ENCODE results near the gene CCR6. TPM values are rescaled to one million over a fixed set of nuclear protein-coding genes. Genes with fewer than 3 reads are reported as not detected.

The CCR6 gene
- total RNA-seq, 2 experiments from 2014 or later: 0.10 to 0.35 TPM

- TF ChIP-seq CTCF (conservative IDR thresholded peaks at IDR 0.05; ENCODE audit: low read length) (no peak), EZH2phosphoT487 (IDR thresholded peaks at IDR 0.05; ENCODE audit: borderline replicate concordance, low read depth, low read length) (no peak)
- Histone ChIP-seq H3K4me3 (ENCODE audit: low read depth, low read length, poor library complexity, severe bottlenecking) (no peak overlapping the region), H3K36me3 (ENCODE audit: insufficient read depth, low read length) (no peaks in the 10 kb centered on the region), H3K4me1 (ENCODE audit: insufficient read depth, low read length, poor library complexity, severe bottlenecking) (peaks cover 9% of the 10 kb centered on the region), H4K20me1 (ENCODE audit: insufficient read depth, low read length) (no peaks in the 10 kb centered on the region), H3K79me2 (ENCODE audit: insufficient read depth, low read depth, low read length) (no peaks in the 10 kb centered on the region), H3K9me3 (ENCODE audit: low read length) (no peaks in the 10 kb centered on the region), H3K9me2 (ENCODE audit: insufficient read depth, low read length) (no peaks in the 10 kb centered on the region), H3K27ac (ENCODE audit: low read depth, low read length, poor library complexity, severe bottlenecking) (no peak overlapping the region), H2AFZ (ENCODE audit: low read length) (no peak overlapping the region), H3K4me2 (ENCODE audit: low read length) (no peak overlapping the region)
- no TSS peak for BruUV-seq (replicated peaks)
- ChIA-PET CTCF (ENCODE audit: unreplicated experiment) (no interaction called here), POLR2A (no interaction called here)
- DNase-seq (ENCODE audit: low spot score): no peak
- intact Hi-C loops (cut with micrococcal nuclease; ENCODE audit: unreplicated experiment): no loop called here
Measured at GRCh38 chr6:167161851-167162467, 39.1 kb downstream of the CCR6 start.

GRCh38 chr6:167162591-167162990, 39.7 kb downstream of the CCR6 start:
- intact Hi-C loops (cut with micrococcal nuclease; ENCODE audit: unreplicated experiment): no loop called here
- POLR2A ChIA-PET: interaction anchor here (0.6 to 2.5 kb wide), 2 partner anchors 11 to 33 kb away, joined by 3 to 8 read pairs; no protein-coding TSS in a partner anchor
- BruUV-seq (replicated peaks): no TSS peak
- H3K4me3 ChIP-seq (ENCODE audit: low read depth, low read length, poor library complexity, severe bottlenecking): no peak overlapping the region
- no peak for TF ChIP-seq CTCF (conservative IDR thresholded peaks at IDR 0.05; ENCODE audit: low read length)
- no peak for TF ChIP-seq EZH2phosphoT487 (IDR thresholded peaks at IDR 0.05; ENCODE audit: borderline replicate concordance, low read depth, low read length)
- H3K9me2 ChIP-seq (ENCODE audit: insufficient read depth, low read length): no peaks in the 10 kb centered on the region
- H2AFZ ChIP-seq (ENCODE audit: low read length): no peak overlapping the region
- no peaks in the 10 kb centered on the region for H3K79me2 ChIP-seq (ENCODE audit: insufficient read depth, low read depth, low read length)
- no peaks in the 10 kb centered on the region for H3K9me3 ChIP-seq (ENCODE audit: low read length)
- H3K4me1 ChIP-seq (ENCODE audit: insufficient read depth, low read length, poor library complexity, severe bottlenecking): peaks cover 7% of the 10 kb centered on the region
- H4K20me1 ChIP-seq (ENCODE audit: insufficient read depth, low read length): no peaks in the 10 kb centered on the region
- DNase-seq (ENCODE audit: low spot score): no peak
- H3K4me2 ChIP-seq (ENCODE audit: low read length): no peak overlapping the region
- CTCF ChIA-PET (ENCODE audit: unreplicated experiment): no interaction called here
- H3K27ac ChIP-seq (ENCODE audit: low read depth, low read length, poor library complexity, severe bottlenecking): no peak overlapping the region
- H3K36me3 ChIP-seq (ENCODE audit: insufficient read depth, low read length): no peaks in the 10 kb centered on the region

GRCh38 chr6:167163476-167164011, 40.6 kb downstream of the CCR6 start:
- H2AFZ ChIP-seq (ENCODE audit: low read length): no peak overlapping the region
- H3K27ac ChIP-seq (ENCODE audit: low read depth, low read length, poor library complexity, severe bottlenecking): no peak overlapping the region
- no peaks in the 10 kb centered on the region for H4K20me1 ChIP-seq (ENCODE audit: insufficient read depth, low read length)
- ChIA-PET CTCF (ENCODE audit: unreplicated experiment) (no interaction called here), POLR2A (interaction anchor here (0.5 to 2.5 kb wide), 3 partner anchors 10 to 337 kb away, joined by 3 to 8 read pairs (median 5); no protein-coding TSS in a partner anchor)
- no peaks in the 10 kb centered on the region for H3K36me3 ChIP-seq (ENCODE audit: insufficient read depth, low read length)
- H3K79me2 ChIP-seq (ENCODE audit: insufficient read depth, low read depth, low read length): no peaks in the 10 kb centered on the region
- TF ChIP-seq CTCF (conservative IDR thresholded peaks at IDR 0.05; ENCODE audit: low read length) (no peak), EZH2phosphoT487 (IDR thresholded peaks at IDR 0.05; ENCODE audit: borderline replicate concordance, low read depth, low read length) (no peak)
- no peaks in the 10 kb centered on the region for H3K9me3 ChIP-seq (ENCODE audit: low read length)
- H3K4me1 ChIP-seq (ENCODE audit: insufficient read depth, low read length, poor library complexity, severe bottlenecking): no peaks in the 10 kb centered on the region
- no TSS peak for BruUV-seq (replicated peaks)
- no peaks in the 10 kb centered on the region for H3K9me2 ChIP-seq (ENCODE audit: insufficient read depth, low read length)
- H3K4me2 ChIP-seq (ENCODE audit: low read length): no peak overlapping the region
- no peak for DNase-seq (ENCODE audit: low spot score)
- H3K4me3 ChIP-seq (ENCODE audit: low read depth, low read length, poor library complexity, severe bottlenecking): no peak overlapping the region
- intact Hi-C loops (cut with micrococcal nuclease; ENCODE audit: unreplicated experiment): no loop called here

All from OCI-LY7 (cell line).